Stimulated activated CD4-positive, alpha-beta T cell treated with anti-CD3 and anti-CD28 coated beads, Interleukin-15, amount 100 ng/mL, for 24 hours (primary cell): Measurements from ENCODE around the gene HACD1.
A peak's percentile ranks its signal among the peaks of the same experiment; 100 is the strongest.

Source experiments
- DNase-seq: peaks from one replicate; pipeline ENCODE4 v3.0.0-alpha.2; 2020

HACD1 gene, protein sequence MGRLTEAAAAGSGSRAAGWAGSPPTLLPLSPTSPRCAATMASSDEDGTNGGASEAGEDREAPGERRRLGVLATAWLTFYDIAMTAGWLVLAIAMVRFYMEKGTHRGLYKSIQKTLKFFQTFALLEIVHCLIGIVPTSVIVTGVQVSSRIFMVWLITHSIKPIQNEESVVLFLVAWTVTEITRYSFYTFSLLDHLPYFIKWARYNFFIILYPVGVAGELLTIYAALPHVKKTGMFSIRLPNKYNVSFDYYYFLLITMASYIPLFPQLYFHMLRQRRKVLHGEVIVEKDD

DNA sequence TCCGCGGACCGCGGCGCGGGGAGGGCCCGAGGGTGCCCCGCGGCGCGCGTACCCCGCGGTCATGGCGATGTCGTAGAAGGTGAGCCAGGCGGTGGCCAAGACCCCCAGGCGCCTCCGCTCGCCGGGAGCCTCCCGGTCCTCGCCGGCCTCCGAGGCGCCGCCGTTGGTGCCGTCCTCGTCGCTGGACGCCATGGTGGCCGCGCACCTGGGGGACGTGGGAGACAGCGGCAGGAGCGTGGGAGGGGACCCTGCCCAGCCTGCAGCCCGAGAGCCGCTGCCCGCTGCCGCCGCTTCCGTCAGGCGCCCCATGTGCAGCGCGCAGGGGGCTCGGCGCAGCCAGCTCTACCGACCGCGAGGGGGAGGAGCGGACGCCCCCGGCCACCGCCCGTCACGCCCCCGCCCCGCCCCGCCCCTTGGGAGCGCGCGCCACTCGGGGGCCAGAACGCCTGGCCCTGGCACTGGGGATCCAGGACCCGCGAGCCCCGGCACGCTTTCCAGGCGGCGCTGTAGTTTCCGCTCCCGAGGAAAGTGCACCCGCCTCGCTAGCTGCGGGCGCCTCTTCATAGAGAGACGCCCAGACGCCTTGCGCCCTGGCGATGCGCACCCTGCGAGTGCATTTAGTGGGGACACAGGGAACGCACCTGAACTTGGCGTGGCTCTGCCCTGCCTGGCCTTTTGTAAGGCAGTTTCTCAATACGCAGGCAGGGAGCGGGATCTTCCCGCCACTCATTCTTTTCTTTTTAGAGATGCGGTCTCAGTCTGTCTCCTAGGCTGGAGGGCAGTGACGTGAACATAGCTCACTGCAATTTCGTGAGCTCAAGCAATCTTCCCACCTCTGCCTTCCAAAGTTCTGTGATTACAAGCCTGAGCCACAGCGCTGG lies at the start of gene HACD1:
TSS of gene HACD1 (minus strand) at position 344 of the 881 bp plus-strand sequence. CDS start at position 309, 35 bp downstream.
- DNase-seq: peak; percentile 73

DNA sequence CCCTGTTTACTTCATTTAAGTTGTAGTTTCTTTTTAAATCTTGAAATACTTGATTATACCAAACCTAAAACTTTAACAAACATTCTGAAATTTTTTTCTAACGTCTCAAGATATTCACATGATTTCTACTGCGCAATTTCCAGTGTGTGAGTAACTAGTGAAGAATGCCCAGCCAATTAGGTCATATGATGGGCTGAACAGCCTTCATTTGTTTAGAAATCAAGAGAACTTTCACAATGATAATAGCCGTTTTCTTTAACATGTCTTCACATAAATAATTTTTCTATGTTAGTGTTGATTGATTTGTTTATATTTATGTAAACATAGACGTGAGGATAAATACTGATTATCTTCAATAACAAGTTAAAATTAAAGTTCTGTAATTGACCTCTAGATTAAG lies 48.6 kb upstream of the HACD1 start:
- DNase-seq: no peak

DNA sequence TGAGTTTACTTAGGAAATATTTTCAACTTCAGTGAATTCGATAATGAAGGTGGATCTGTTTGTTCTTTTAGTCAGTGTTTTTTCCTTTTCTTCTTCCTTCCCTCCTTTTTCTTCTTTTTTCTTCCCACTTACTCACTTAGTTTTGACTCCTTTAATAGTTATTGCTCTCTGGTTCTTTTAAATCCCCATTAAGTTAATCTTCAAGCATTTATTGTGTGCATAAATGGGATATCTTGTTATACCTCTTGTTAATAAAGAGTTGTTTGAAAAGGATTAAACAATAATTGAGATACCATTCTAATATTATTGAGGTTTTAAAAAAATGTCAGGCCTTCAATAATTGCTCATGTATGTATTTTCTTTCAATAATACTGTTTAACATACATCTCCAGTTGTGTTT lies 46.3 kb upstream of the HACD1 start:
- no peak for DNase-seq

DNA sequence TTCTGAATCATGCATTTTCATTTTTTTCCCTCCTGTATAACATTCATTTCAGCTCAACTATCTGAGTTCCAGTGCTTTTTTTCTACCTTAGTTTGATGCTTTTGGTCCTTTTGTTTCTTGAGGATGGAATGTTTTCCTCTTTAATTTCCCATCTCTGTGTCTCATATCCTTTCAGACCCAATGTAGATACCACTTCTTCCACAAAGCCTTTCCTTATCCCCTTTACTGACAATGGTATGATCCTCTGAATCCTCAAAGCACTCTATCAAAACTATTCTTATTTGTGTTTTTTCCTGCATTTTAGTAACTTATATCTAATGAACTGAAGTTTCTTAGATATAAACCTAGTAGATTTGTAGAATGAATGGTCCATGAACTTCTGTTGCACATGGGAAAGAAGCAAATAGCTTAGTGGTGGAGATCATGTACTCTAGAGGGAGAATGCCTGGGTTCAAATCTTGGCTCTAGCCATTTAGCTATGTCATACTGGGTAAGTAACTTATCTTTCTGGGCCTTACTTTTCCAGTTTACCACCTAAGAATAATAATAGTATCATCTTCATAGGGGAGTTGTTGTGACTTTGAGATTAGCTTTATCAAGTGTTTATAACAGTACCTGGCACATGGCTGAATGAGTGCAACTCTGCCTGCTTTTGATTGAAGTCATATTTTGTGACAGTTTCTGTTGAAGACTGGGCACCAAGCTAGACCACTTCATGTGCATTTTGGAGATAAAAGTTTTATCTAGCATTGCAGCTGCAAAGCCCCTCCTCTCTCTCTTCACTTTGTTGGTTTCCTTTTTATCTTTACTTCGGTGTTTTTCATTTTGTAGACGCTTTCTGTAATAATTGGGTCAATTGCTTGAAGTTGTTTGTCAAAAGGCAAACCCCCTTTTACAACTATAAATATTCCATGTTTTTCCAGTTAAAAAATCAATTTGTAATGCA lies 45.3 kb upstream of the HACD1 start:
- no peak for DNase-seq

DNA sequence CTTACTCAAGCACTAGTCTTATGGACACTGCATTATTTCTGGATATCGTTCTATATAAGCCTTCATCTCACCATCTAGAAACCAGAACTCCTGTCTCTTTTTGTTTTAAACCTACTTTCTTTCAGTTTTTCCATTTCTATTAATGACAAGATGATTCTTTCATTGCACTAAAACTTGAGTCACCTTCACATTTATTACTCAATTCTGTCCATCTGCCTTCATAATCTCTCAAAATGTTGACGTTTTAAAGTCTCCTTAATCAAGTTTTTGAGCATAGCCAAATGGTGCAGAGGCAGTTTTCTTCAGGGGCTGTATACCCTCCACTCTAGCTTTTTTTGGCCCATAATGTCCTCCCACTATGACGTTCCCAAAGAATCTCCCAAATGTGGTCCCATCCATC lies 44.3 kb upstream of the HACD1 start:
- no peak for DNase-seq

DNA sequence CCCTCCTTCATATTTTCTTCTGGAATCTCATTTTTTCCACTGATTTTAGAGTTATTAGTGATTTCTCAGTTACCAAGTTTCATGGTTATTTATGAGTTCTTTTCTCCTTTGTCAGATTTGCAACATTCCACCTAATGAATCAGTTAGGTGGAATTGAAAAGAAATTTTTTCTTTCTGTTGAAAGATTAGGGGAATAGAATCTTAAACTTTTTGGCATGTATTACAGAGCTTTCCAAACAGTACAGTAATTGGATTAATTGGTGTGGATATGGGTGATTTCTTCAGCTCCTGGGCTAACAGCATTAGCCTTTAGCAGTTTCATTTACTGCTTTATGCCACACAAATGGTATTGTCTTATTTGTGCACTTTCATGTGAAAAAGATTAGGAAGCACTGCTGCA lies 43.7 kb upstream of the HACD1 start:
- DNase-seq: no peak

DNA sequence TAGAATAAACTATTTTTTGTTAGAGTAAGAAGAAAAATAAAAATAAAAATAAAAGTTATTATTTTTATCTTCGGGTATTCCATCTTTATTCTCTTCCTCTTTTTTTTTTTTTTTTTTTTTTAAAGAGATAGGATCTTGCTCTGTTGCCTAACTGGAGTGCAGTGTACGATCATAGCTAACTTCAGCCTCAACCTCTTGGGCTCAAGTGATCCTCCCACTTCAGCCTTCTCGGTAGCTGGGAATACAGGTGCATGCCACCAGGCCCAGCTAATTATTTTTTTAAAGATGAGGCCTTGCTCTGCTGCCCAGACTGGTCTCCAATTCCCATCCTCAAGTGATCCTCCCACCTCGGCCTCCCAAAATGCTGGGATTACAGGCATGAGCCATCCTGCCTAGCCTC lies 42.2 kb upstream of the HACD1 start:
- DNase-seq: no peak

DNA sequence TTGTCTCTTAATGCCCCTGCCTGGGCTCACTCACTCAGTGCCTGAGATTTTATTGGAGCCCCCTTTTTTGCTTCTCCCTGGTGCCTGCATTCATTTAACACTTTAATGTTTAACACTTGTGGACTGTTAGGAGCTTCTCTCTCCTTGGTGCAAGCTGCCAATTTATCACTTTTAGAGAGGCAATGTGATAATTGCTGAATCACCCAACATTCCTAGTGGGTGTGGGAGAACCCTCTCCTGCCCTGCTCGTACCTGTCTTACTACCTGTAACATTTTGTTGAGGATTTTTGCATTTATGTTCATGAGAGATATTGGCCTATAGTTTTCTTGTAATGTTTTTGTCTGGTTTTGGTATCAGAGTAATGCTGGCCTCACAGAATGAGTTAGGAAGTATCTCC lies 39.9 kb upstream of the HACD1 start:
- no peak for DNase-seq

DNA sequence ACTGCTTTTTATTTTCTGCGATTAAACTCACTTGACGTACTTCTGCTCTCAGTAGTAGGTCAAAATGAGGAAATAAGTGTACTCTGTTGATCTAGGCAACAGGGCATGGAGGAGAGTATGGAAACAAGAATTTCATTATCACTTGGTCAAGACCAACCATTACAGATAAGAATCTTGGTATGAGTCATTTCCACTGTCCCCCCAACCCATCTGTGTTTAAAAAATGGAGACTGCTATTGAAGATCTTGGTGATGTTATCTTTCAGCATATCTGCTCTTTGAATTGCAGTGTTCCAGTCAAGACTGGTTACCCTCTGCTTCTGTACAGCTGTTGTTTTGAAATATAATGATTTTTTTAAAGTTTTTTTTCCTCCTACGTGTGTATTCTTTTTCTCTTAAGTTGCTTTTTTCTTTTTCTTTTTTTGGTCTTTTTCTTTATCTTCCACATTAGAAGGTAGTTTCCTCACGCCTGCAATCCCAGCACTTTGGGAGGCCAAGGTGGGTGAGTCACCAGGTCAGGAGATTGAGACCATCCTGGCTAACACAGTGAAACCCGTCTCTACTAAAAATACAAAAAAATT lies 38.5 kb upstream of the HACD1 start:
- no peak for DNase-seq

DNA sequence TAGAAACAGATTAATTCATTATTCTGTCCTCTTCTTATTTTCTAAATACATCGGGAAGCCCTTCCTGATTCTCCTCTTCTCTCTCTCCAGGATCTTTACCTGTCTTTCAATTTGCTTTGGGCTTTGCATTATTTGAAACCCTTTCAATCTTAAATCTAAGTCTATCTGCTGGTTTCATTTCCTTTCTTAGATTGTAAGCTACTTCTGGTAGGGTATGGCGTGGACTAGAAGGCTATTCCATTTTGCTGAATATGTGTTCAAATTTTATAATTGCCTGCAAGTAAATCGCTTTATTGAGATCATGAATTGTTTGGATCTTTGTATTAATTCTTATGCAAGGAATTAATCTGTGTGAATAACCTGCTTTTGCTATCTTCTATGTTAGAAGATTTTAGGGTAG lies 37.8 kb upstream of the HACD1 start:
- no peak for DNase-seq

DNA sequence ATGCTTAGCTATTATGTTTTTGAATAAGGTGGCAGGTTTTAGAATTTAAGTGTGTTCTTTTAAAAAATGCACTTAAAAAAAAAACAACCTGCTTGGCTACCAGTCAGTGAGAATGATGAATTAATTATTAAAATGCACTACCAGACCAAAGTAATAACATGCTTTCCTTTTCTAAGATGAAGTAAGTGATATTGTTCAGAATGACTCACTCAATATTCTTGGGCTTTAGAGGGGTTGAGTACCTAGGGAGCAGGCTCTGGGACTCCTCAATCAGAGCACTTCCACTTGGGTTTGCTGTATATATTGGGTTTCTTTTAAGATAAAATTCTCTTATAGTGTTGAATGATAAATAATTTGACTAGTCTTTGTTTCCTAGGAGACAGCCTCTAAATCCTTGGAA lies 35.4 kb upstream of the HACD1 start:
- no peak for DNase-seq

DNA sequence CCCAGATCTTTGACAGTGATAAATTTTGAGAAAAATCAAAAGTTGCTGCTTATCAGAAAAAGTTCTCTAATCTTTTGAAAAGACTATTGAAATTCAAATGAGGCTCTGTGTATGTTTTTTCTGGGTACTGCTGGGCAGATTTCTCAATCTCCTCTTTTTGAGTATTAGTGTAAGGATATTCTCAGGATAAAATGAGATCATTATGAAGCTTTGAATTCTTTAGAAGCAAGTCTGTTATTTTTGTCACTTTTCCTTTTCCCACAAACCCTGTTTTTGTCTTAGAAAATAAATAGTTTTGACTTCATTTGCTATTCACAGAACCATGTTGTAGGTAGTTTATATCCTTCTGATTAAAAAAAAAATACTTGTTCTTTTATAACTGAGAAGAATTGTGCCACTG lies 34.7 kb upstream of the HACD1 start:
- DNase-seq: no peak

DNA sequence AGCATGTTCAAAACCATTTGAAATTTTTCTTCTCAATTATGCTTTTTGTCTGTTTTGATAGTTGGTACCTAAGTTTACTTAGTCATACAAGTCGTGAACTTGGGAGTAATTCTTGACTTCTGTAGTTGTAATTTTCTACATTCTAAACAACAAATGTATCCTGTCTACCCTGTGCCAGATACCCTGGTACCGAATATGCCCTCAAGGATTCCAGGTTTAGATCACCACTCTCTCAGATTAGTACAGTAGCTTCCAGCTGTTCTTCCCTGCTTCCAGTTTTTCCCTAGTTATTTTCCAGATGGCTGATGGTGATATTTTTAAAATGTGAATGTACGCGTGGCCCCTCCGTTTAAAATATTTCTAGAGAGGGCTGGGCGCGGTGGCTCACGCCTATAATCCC lies 33.2 kb upstream of the HACD1 start:
- no peak for DNase-seq

DNA sequence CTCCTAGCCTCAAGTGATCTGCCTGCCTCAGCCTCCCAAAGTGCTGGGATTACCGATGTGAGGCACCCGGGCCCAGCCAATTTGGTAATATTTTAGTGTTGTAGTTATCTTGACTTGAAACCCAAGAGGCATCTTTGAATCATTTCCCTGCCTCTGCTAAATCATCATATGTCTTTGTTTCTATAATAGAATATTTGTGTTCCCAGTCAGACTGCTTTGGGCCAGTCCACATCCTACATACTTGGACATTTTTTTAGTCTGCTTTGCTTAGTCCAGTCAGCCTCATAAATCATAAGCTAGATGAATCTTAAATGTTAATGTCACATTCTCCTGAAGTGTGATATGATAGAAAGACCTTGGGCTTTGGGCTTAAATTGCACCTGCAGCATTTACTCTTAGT lies 32.7 kb upstream of the HACD1 start:
- no peak for DNase-seq

DNA sequence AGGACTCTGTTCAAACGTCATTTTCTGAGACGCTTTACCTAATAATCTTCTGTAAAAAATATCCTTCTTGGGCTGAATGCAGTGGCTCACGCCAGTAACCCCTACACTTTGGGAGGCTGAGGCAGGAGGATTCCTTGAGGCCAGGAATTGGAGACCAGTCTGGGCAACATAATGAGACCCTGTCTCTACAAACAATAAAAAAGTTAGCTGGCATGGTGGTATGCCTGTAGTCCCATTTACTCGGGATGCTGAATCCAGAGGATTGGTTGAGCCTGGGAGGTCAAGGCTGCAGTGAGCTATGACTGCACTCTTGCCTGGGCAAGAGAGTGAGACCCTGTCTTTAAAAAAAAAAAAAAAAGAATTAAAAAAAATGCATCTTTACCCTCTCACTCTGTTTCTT lies 31.9 kb upstream of the HACD1 start:
- DNase-seq: no peak

DNA sequence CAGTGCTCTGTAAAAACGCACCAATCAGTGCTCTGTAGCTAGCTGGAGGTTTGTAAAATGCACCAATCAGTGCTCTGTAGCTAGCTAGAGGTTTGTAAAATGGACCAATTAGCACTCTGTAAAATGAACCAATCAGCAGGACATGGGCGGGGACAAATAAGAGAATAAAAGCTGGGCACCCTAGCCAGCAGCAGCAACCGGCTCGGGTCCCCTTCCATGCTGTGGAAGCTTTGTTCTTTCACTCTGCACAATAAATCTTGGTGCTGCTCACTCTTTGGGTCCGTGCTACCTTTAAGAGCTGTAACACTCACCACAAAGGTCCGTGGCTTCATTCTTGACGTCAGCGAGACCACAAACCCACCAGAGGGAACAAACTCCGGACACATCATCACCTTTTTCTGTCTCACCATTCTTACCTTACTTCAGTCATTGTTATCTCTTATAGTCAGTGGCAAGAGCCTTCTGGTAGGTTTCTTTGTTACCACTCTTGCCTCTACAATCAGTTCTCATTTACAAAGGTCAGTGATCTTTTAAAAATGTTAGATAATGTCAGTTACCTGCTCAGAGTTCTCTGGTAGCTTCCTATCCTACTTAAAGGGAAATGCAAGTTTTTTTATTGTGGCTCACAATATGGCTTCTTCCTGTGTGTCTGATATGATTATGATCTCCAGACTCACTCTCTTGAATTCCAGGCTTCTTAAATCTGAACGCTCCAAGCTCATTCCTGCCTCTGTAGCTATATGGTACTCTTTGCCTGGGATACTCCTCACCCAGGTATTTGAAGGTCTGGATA lies 31.3 kb upstream of the HACD1 start:
- DNase-seq: peak; percentile 66

DNA sequence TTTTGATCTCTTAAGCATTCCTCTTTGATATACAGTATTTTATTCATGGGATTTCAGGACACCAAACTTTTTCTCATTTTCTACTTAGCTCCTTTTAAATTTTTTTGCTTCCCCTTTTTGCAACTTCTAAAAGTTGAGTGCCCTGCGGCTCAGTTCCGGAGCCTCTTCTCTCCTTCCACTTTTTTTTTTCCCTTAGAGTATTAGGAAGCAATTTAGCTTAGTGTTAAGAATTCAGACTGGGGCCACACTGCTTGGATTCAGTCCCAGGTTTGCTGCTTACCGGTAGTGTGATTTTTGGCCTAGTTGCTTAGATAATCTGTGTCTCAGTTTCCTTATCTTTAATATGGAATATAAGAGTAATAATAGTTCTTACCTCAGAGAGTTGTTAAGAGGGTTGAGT lies 30.2 kb upstream of the HACD1 start:
- DNase-seq: no peak

DNA sequence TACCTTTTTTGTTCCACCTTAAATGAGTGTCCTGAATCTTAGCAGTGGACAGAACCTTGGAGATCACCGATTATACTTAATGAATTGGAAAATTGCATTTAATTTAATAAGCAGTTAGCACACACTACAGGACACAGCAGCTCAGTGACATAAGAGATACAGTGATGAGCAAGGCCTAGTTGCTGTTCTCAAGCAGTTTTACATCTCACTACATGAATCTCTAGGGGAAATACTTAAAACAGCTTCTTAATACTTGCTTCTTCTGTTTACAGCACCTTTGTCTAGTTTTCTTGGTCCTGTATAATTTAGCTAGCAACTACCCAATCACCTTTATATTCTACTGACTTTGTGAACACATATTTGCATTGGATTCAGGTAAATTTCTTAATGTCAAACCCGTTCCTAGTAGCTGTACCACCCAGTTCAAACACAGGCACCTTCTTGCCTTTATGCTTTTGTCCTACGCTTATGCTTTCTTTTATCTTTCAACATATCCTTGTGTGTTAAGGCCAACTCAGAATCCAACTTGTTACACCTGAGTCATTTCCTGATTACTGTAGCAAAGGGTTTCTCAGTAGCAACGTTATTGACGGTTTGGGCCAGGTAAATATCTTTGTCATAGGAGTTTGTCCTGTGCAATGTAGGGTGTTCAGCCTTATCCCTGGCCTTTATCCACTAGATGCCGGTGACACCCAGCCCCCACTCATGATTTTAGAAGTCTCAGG lies 28.6 kb upstream of the HACD1 start:
- no peak for DNase-seq

DNA sequence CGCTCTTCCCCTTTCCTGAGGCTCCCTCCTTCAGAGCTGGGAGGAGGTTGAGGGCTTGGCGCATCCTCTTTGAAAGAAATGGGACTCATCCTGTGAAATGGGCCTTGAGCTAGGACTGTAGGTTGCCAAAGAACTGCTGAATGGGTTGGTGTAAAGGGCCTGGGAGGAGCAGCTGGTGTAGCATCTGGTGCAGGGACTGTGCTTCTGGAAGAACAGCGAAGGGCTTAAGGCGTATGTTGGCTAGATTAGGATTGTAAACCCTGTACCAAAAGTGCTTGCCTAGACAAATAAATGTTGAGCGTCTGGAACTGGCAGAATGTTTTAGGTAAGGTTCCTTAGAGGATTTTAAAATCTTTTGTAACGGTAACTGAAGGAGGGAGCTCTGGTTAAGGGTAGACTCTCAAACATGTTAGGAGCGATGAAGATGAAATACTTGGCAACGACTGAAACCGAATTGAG lies 27.3 kb upstream of the HACD1 start:
- DNase-seq: no peak

DNA sequence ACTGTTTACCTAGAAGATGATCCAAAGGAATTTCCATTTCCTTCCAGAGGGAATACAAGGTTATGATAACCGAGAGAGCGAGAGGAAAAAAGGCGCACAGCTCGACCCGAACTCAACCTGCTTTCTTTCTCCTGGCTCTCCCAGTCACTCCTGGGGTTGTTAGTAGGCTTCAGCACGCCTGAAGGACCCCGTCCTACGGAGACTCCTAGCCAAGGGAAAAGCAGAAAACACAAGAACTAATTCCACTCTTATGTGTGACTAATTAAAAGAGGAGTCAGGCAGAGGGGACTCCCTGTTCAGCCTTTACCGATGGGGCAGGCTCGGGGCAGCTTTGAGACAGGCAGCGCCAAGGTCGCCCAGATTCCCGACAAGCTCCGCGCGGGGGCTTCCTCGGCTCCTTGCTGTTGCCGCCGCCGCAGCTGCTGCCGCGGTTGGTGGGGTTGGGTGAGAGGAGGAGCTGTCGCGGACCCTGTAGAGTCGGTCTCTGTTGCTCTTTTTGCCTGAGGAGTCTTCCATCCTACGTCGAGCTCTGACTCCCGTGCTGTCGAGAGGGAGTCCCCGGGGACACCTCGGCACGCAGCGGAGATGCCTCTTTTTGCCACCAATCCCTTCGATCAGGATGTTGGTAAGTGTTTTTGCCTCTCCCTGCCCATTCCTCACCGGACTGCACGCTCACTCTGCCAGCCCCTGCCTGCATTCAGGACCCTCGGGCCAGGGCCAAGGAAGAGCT lies 26.7 kb upstream of the HACD1 start, which contains the start of gene STAM:
TSS of gene STAM (plus strand) at position 397 of the 730 bp plus-strand sequence. CDS start at position 586, 189 bp downstream.
- DNase-seq: peak; percentile 94
